GM19023 (cell line): ENCODE data around the gene RNFT1.
"Not testable (repeated sequence)": the region's sequence is repeated elsewhere in the genome, so short reads cannot be mapped to it uniquely, and the experiment has no call there.

Source experiments
- ATAC-seq: cut with Tn5 transposase; IDR thresholded peaks from one replicate; pipeline ENCODE4 v1.9.1; 2021; ENCODE audit warnings: mild to moderate bottlenecking, moderate library complexity; ENCODE audit not compliant: unreplicated experiment

RNFT1 gene

GRCh38 chr17:59930768-59931167, 33.8 kb downstream of the RNFT1 start:
- not testable (repeated sequence) for ATAC-seq

- ATAC-seq: not testable (repeated sequence)
Measured at GRCh38 chr17:59930121-59930520, 34.4 kb downstream of the RNFT1 start.

- ATAC-seq: not testable (repeated sequence)
Measured at GRCh38 chr17:59920637-59921036, 43.9 kb downstream of the RNFT1 start.

- no peak for ATAC-seq
Measured at GRCh38 chr17:59916446-59916845, 48.1 kb downstream of the RNFT1 start.

- ATAC-seq: no peak
Measured at GRCh38 chr17:59914274-59914854, 50.2 kb downstream of the RNFT1 start.

GRCh38 chr17:59907467-59907866, 57.1 kb downstream of the RNFT1 start:
- ATAC-seq: no peak

- no peak for ATAC-seq
Measured at GRCh38 chr17:59903455-59903854, 61.1 kb downstream of the RNFT1 start.
